MM.1S (cell line): Measurements from ENCODE around the gene SYTL3.

Experiments
- EZH2 ChIP-seq: fragments of 300-600 bp; sonication (generic); optimal IDR thresholded peaks from 2 replicates; pipeline ENCODE3; 2017; ENCODE audit warnings: low read depth, mild to moderate bottlenecking, antibody characterized with exemption, low read length, mixed read lengths
- TF ChIP-seq, protein P1 (sequence below): fragments of 300-600 bp; sonication (generic); IDR thresholded peaks from 2 replicates; pipeline ENCODE4 v1.5.1; 2016; ENCODE audit warnings: antibody characterized with exemption, low read length, mixed read lengths

DNA sequence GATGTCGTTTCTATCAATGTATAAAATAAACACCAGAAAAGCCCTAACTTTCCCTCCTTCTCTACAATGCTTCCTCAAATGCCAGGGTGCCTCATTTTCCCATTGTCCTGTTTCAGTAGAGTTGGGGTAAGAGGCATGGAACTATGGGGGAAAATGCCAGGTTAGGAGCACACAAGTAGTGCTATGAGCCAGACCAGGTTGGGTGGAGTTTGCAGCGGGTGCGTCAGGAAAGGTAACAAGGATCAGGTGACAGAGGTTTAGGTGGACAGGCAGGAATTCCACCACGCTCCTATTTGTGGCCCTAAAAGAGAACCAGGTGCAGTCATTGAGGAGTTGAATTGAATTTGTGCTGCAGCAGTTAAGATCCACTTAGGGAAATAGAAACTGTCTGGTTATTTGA is 36.5 kb downstream of the SYTL3 start:
- TF ChIP-seq, protein P1, sequence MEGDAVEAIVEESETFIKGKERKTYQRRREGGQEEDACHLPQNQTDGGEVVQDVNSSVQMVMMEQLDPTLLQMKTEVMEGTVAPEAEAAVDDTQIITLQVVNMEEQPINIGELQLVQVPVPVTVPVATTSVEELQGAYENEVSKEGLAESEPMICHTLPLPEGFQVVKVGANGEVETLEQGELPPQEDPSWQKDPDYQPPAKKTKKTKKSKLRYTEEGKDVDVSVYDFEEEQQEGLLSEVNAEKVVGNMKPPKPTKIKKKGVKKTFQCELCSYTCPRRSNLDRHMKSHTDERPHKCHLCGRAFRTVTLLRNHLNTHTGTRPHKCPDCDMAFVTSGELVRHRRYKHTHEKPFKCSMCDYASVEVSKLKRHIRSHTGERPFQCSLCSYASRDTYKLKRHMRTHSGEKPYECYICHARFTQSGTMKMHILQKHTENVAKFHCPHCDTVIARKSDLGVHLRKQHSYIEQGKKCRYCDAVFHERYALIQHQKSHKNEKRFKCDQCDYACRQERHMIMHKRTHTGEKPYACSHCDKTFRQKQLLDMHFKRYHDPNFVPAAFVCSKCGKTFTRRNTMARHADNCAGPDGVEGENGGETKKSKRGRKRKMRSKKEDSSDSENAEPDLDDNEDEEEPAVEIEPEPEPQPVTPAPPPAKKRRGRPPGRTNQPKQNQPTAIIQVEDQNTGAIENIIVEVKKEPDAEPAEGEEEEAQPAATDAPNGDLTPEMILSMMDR: no peak
- TF ChIP-seq EZH2: no peak
